ENCODE data around the gene STK35.
"Not testable (repeated sequence)": the region's sequence is repeated elsewhere in the genome, so short reads cannot be mapped to it uniquely, and the experiment has no call there.

STK35 gene

GRCh38 chr20:2183381-2183780, 81.8 kb downstream of the STK35 start:
- TF ChIP-seq CTCF (IDR thresholded peaks at IDR 0.05; ENCODE audit: low read depth, low read length, poor library complexity, severe bottlenecking) (no peak), EZH2phosphoT487 (IDR thresholded peaks at IDR 0.05; ENCODE audit: borderline replicate concordance, low read length) (no peak)
- H3F3A ChIP-seq (ENCODE audit: control insufficient read depth, insufficient read depth): no peaks in the 10 kb centered on the region
- H3K4me1 ChIP-seq (ENCODE audit: control insufficient read depth, low read length): no peaks in the 10 kb centered on the region
- no peak overlapping the region for H3K4me2 ChIP-seq (ENCODE audit: low read length)
- peaks cover 6% of the 10 kb centered on the region; the same call in 1 of the 2 replicates for H3K27me3 ChIP-seq (ENCODE audit: control insufficient read depth, low read length)
- no peak overlapping the region for H3K27ac ChIP-seq (ENCODE audit: low read depth, low read length)
- no peaks in the 10 kb centered on the region for H3K9me2 ChIP-seq (replicated peaks; ENCODE audit: control insufficient read depth, low read length)
- no peaks in the 10 kb centered on the region for H3K79me2 ChIP-seq (ENCODE audit: control insufficient read depth, low read length)
- peaks cover 9% of the 10 kb centered on the region; the same call in 1 of the 2 replicates for H3K9me3 ChIP-seq (ENCODE audit: control insufficient read depth, insufficient read depth, low read length)
- no peaks in the 10 kb centered on the region for H3K36me3 ChIP-seq (ENCODE audit: control insufficient read depth, low read length)
- no peak overlapping the region for H3K4me3 ChIP-seq (ENCODE audit: low read length)
- H4K20me1 ChIP-seq (ENCODE audit: control insufficient read depth, insufficient read depth, low read depth, low read length): no peaks in the 10 kb centered on the region

GRCh38 chr20:2184933-2185332, 83.3 kb downstream of the STK35 start:
- not testable (repeated sequence) for H3K9me2 ChIP-seq (replicated peaks; ENCODE audit: control insufficient read depth, low read length); H3K9me3 ChIP-seq (ENCODE audit: control insufficient read depth, insufficient read depth, low read length); H3K4me1 ChIP-seq (ENCODE audit: control insufficient read depth, low read length); H3K27me3 ChIP-seq (ENCODE audit: control insufficient read depth, low read length); H3K79me2 ChIP-seq (ENCODE audit: control insufficient read depth, low read length); H3K27ac ChIP-seq (ENCODE audit: low read depth, low read length); H3K4me2 ChIP-seq (ENCODE audit: low read length); H4K20me1 ChIP-seq (ENCODE audit: control insufficient read depth, insufficient read depth, low read depth, low read length); H3K4me3 ChIP-seq (ENCODE audit: low read length); H3K36me3 ChIP-seq (ENCODE audit: control insufficient read depth, low read length); H3F3A ChIP-seq (ENCODE audit: control insufficient read depth, insufficient read depth)

GRCh38 chr20:2195614-2196013, 94.0 kb downstream of the STK35 start:
- no peak overlapping the region for H3K4me2 ChIP-seq (ENCODE audit: low read length)
- no peak overlapping the region for H3K4me3 ChIP-seq (ENCODE audit: low read length)
- no peaks in the 10 kb centered on the region for H3F3A ChIP-seq (ENCODE audit: control insufficient read depth, insufficient read depth)
- TF ChIP-seq EZH2phosphoT487 (IDR thresholded peaks at IDR 0.05; ENCODE audit: borderline replicate concordance, low read length) (no peak), CTCF (IDR thresholded peaks at IDR 0.05; ENCODE audit: low read depth, low read length, poor library complexity, severe bottlenecking) (no peak)
- H3K4me1 ChIP-seq (ENCODE audit: control insufficient read depth, low read length): no peaks in the 10 kb centered on the region
- H3K9me2 ChIP-seq (replicated peaks; ENCODE audit: control insufficient read depth, low read length): no peaks in the 10 kb centered on the region
- H3K79me2 ChIP-seq (ENCODE audit: control insufficient read depth, low read length): no peaks in the 10 kb centered on the region
- no peak overlapping the region for H3K27ac ChIP-seq (ENCODE audit: low read depth, low read length)
- no peaks in the 10 kb centered on the region for H4K20me1 ChIP-seq (ENCODE audit: control insufficient read depth, insufficient read depth, low read depth, low read length)
- no peaks in the 10 kb centered on the region for H3K9me3 ChIP-seq (ENCODE audit: control insufficient read depth, insufficient read depth, low read length)
- H3K27me3 ChIP-seq (ENCODE audit: control insufficient read depth, low read length): peaks cover 6% of the 10 kb centered on the region; the same call in 1 of the 2 replicates
- no peaks in the 10 kb centered on the region for H3K36me3 ChIP-seq (ENCODE audit: control insufficient read depth, low read length)

- TF ChIP-seq CTCF (IDR thresholded peaks at IDR 0.05; ENCODE audit: low read depth, low read length, poor library complexity, severe bottlenecking) (no peak), EZH2phosphoT487 (IDR thresholded peaks at IDR 0.05; ENCODE audit: borderline replicate concordance, low read length) (no peak)
- Histone ChIP-seq H3K36me3 (ENCODE audit: control insufficient read depth, low read length) (no peaks in the 10 kb centered on the region), H3K9me3 (ENCODE audit: control insufficient read depth, insufficient read depth, low read length) (no peaks in the 10 kb centered on the region), H3K27me3 (ENCODE audit: control insufficient read depth, low read length) (peaks cover 10% of the 10 kb centered on the region), H3K79me2 (ENCODE audit: control insufficient read depth, low read length) (no peaks in the 10 kb centered on the region), H3K4me3 (ENCODE audit: low read length) (no peak overlapping the region), H3K9me2 (replicated peaks; ENCODE audit: control insufficient read depth, low read length) (no peaks in the 10 kb centered on the region), H3K4me2 (ENCODE audit: low read length) (no peak overlapping the region), H3F3A (ENCODE audit: control insufficient read depth, insufficient read depth) (no peaks in the 10 kb centered on the region), H4K20me1 (ENCODE audit: control insufficient read depth, insufficient read depth, low read depth, low read length) (no peaks in the 10 kb centered on the region), H3K27ac (ENCODE audit: low read depth, low read length) (no peak overlapping the region), H3K4me1 (ENCODE audit: control insufficient read depth, low read length) (no peaks in the 10 kb centered on the region)
These were observed 95.5 kb downstream of the STK35 start for GRCh38 chr20:2197166-2197565.
